Liver (tissue), 9 donors: Measurements from ENCODE around the gene FBXO33. TPM values are rescaled to one million over a fixed set of nuclear protein-coding genes. Genes with fewer than 3 reads are reported as not detected.

Source experiments
- DNase-seq: peaks from one replicate; pipeline ENCODE4 v3.0.0-alpha.2; 2017; ENCODE audit warnings: low spot score
- H3K27ac ChIP-seq, 2 donors: one replicate each; pipeline ENCODE4 v1.7.0; 2013; ENCODE audit warnings: inconsistent platforms in 2 of 2, low read length in 2 of 2, control low read depth in 1 of 2, low read depth in 1 of 2, mild to moderate bottlenecking in 1 of 2
- H3K27me3 ChIP-seq, 4 donors: one replicate each; pipeline versions ENCODE4 v1.6.1 to v1.7.0; 2013; ENCODE audit warnings: low read length in 3 of 4, inconsistent platforms in 1 of 4, mild to moderate bottlenecking in 1 of 4, moderate library complexity in 1 of 4; ENCODE audit not compliant: control insufficient read depth in 4 of 4, insufficient read depth in 4 of 4
- H3K36me3 ChIP-seq, 4 donors: one replicate each; pipeline versions ENCODE4 v1.6.1 to v1.7.0; 2013; ENCODE audit warnings: low read length in 3 of 4, mild to moderate bottlenecking in 3 of 4, low read depth in 1 of 4, moderate library complexity in 1 of 4; ENCODE audit not compliant: control insufficient read depth in 4 of 4, insufficient read depth in 3 of 4
- H3K4me1 ChIP-seq, 4 donors: one replicate each; pipeline versions ENCODE4 v1.6.1 to v1.7.0; 2013; ENCODE audit warnings: low read length in 3 of 4, mild to moderate bottlenecking in 3 of 4, moderate library complexity in 1 of 4; ENCODE audit not compliant: control insufficient read depth in 4 of 4, insufficient read depth in 4 of 4
- H3K4me3 ChIP-seq, 3 donors: one replicate each; pipeline versions ENCODE4 v1.6.1 to v1.7.0; 2013; ENCODE audit warnings: low read length in 3 of 3, control low read depth in 1 of 3, low read depth in 1 of 3, mild to moderate bottlenecking in 1 of 3
- H3K9ac ChIP-seq, 2 donors: one replicate each; pipeline ENCODE4 v1.7.0; 2013; ENCODE audit warnings: low read length in 2 of 2, mild to moderate bottlenecking in 2 of 2, moderate library complexity in 2 of 2, control low read depth in 1 of 2, low read depth in 1 of 2
- H3K9me3 ChIP-seq, 4 donors: one replicate each; pipeline versions ENCODE4 v1.6.1 to v1.7.0; 2013; ENCODE audit warnings: low read length in 3 of 4; ENCODE audit not compliant: control insufficient read depth in 4 of 4
- ATF3 ChIP-seq: IDR thresholded peaks from 2 replicates; pipeline ENCODE4 v1.6.1; 2016; ENCODE audit warnings: antibody characterized with exemption
- CTCF ChIP-seq: fragments of 150-350 bp; IDR thresholded peaks from 2 replicates; pipeline ENCODE4 v1.5.1; 2017; ENCODE audit warnings: improper control_type of control experiment, low read depth, low read length; ENCODE audit not compliant: missing input control
- FOXA1 ChIP-seq: IDR thresholded peaks from 2 replicates; pipeline ENCODE4 v1.6.1; 2016; ENCODE audit warnings: antibody characterized with exemption
- FOXA2 ChIP-seq: IDR thresholded peaks from 2 replicates; pipeline ENCODE4 v1.6.1; 2016; ENCODE audit warnings: antibody characterized with exemption
- GABPA ChIP-seq, 2 donors: IDR thresholded peaks in 1 of 2; conservative IDR thresholded peaks in 1 of 2; 2 replicates each; pipeline ENCODE4 v1.6.1; 2016; ENCODE audit warnings: antibody characterized with exemption in 2 of 2, mild to moderate bottlenecking in 1 of 2, moderate library complexity in 1 of 2
- HNF4A ChIP-seq, 2 donors: conservative IDR thresholded peaks; 2 replicates each; pipeline ENCODE4 v1.6.1; 2016; ENCODE audit warnings: antibody characterized with exemption in 2 of 2, mild to moderate bottlenecking in 2 of 2
- HNF4G ChIP-seq: IDR thresholded peaks from 2 replicates; pipeline ENCODE4 v1.6.1; 2016; ENCODE audit warnings: antibody characterized with exemption
- MAX ChIP-seq: IDR thresholded peaks from 2 replicates; pipeline ENCODE4 v1.6.1; 2016; ENCODE audit warnings: antibody characterized with exemption
- NR2F2 ChIP-seq: IDR thresholded peaks from 2 replicates; pipeline ENCODE4 v1.6.1; 2016; ENCODE audit warnings: antibody characterized with exemption
- RAD21 ChIP-seq, 2 donors: IDR thresholded peaks; 2 replicates each; pipeline ENCODE4 v1.6.1; 2016; ENCODE audit warnings: antibody characterized with exemption in 2 of 2, mild to moderate bottlenecking in 2 of 2
- REST ChIP-seq: IDR thresholded peaks from 2 replicates; pipeline ENCODE4 v1.6.1; 2016; ENCODE audit warnings: antibody characterized with exemption, mild to moderate bottlenecking
- SP1 ChIP-seq: IDR thresholded peaks from 2 replicates; pipeline ENCODE4 v1.6.1; 2018; ENCODE audit warnings: antibody characterized with exemption, mild to moderate bottlenecking
- TAF1 ChIP-seq: conservative IDR thresholded peaks from 2 replicates; pipeline ENCODE4 v1.6.1; 2016; ENCODE audit warnings: antibody characterized with exemption, mild to moderate bottlenecking
- YY1 ChIP-seq: IDR thresholded peaks from 2 replicates; pipeline ENCODE4 v1.6.1; 2016; ENCODE audit warnings: antibody characterized with exemption, mild to moderate bottlenecking
- ZBTB33 ChIP-seq: IDR thresholded peaks from 2 replicates; pipeline ENCODE4 v1.6.1; 2016; ENCODE audit warnings: antibody characterized with exemption
- WGBS: extraction: QIAGEN DNeasy Blood & Tissue Kit; methylation state at CpG from one replicate; pipeline ENCODE4 v1.1.7; 2013; 5-methylcytosine and 5-hydroxymethylcytosine counted together
- polyA plus RNA-seq, 2 donors: library from polyadenylated mRNA; stranded (reverse) in 1 of 2; unstranded in 1 of 2; fragments of 200-250 nt in 1 of 2; fragments of >200 nt in 1 of 2; fragmentation: Nextera tagmentation in 1 of 2; extraction: Ambion mirVana in 1 of 2; gene quantifications; one replicate each; pipeline versions ENCODE4 v1.2.1 to v1.2.3, GENCODE V29; 2013 to 2015
- total RNA-seq, 2 donors: library from RNA; depleted of rRNA; stranded (reverse); fragments of >200 nt; gene quantifications; one replicate each; pipeline ENCODE4 v1.2.3, GENCODE V29; 2014
- donor health status: healthy.
- donor health status: healthy.
- donor health status: healthy.
- donor health status: healthy.
- donor health status: healthy.

The FBXO33 gene
- total and polyA plus RNA-seq, 4 donors = 3.3 to 11.4 (median 6.1) TPM

- Histone ChIP-seq H3K36me3 (peaks cover 0 to 3% (median 0%) of the 10 kb centered on the region in 4 donors), H3K27me3 (no peaks in the 10 kb centered on the region), H3K4me1 (no peaks in the 10 kb centered on the region), H3K9ac (no peak overlapping the region), H3K27ac (no peak overlapping the region), H3K9me3 (peaks cover 2 to 11% (median 10%) of the 10 kb centered on the region in 4 donors), H3K4me3 (no peak overlapping the region)
- no peak for DNase-seq
- 94% methylated on average over 1 of the region's 1 CpG for WGBS
- TF ChIP-seq HNF4G = no peak
These were observed 14.0 kb upstream of the FBXO33 start for GRCh38 chr14:39446131-39446744.

GRCh38 chr14:39442293-39442692 is 10.1 kb upstream of the FBXO33 start:
- no peak for DNase-seq
- 97% methylated on average over 14 of the region's 14 CpGs for WGBS
- TF ChIP-seq TAF1 = no peak
- no peak for TF ChIP-seq HNF4A (conservative IDR thresholded peaks at IDR 0.05)
- TF ChIP-seq YY1 = no peak
- no peak for TF ChIP-seq MAX
- TF ChIP-seq NR2F2 = no peak
- Histone ChIP-seq H3K9me3 (peaks cover 4 to 13% (median 10%) of the 10 kb centered on the region in 4 donors), H3K9ac (no peak overlapping the region), H3K36me3 (peaks cover 0 to 3% (median 0%) of the 10 kb centered on the region in 4 donors), H3K4me1 (no peaks in the 10 kb centered on the region), H3K27ac (no peak overlapping the region), H3K4me3 (no peak overlapping the region), H3K27me3 (no peaks in the 10 kb centered on the region)

- TF ChIP-seq NR2F2 = no peak
- no peak for TF ChIP-seq ZBTB33
- TF ChIP-seq FOXA1 = no peak
- TF ChIP-seq YY1 = no peak
- TF ChIP-seq TAF1 = no peak
- TF ChIP-seq SP1 = no peak
- TF ChIP-seq FOXA2 = no peak
- Histone ChIP-seq H3K27me3 (no peaks in the 10 kb centered on the region), H3K4me3 (no peak overlapping the region), H3K9ac (no peak overlapping the region), H3K4me1 (no peaks in the 10 kb centered on the region), H3K36me3 (peaks cover 0 to 3% (median 0%) of the 10 kb centered on the region in 4 donors), H3K9me3 (peaks cover 4 to 13% (median 10%) of the 10 kb centered on the region in 4 donors), H3K27ac (no peak overlapping the region)
- WGBS = 89% methylated on average over 6 of the region's 6 CpGs
- no peak for DNase-seq
These were observed 9.6 kb upstream of the FBXO33 start for GRCh38 chr14:39441805-39442204.

GRCh38 chr14:39440975-39441374 is 8.7 kb upstream of the FBXO33 start:
- Histone ChIP-seq H3K36me3 (peaks cover 0 to 3% (median 0%) of the 10 kb centered on the region in 4 donors), H3K9me3 (peaks cover 4 to 13% (median 10%) of the 10 kb centered on the region in 4 donors), H3K4me1 (no peaks in the 10 kb centered on the region), H3K27ac (no peak overlapping the region), H3K27me3 (no peaks in the 10 kb centered on the region), H3K4me3 (no peak overlapping the region), H3K9ac (no peak overlapping the region)
- DNase-seq = no peak
- WGBS = 89% methylated on average over 5 of the region's 5 CpGs
- TF ChIP-seq RAD21 (IDR thresholded peaks at IDR 0.05) (no peak), GABPA (IDR thresholded peaks at IDR 0.05 in 1 of 2, conservative IDR thresholded peaks at IDR 0.05 in 1 of 2) (no peak), FOXA2 (no peak), TAF1 (no peak), CTCF (no peak), ATF3 (no peak), MAX (no peak), YY1 (no peak), REST (no peak), SP1 (no peak)
